Activated naive CD4-positive, alpha-beta T cell treated with anti-CD3 and anti-CD28 coated beads for 36 hours (primary cell): ENCODE results near the gene POU2F1. TPM values are rescaled to one million over a fixed set of nuclear protein-coding genes. Genes with fewer than 3 reads are reported as not detected.

ENCODE experiments used
- CTCF ChIA-PET: fragments of 350-600 bp; sonication (Branson Sonifier 250); formaldehyde crosslinking; loops from one replicate; lab custom pipeline; 2021; ENCODE audit warnings: antibody characterized with exemption; lab: Charles Lee
- DNase-seq: peaks from one replicate; pipeline ENCODE4 v3.0.0-alpha.2; 2020
- H3K27ac Mint-ChIP-seq: one replicate; pipeline ENCODE4 v1.8.0; 2021; ENCODE audit warnings: mild to moderate bottlenecking, mixed read lengths
- H3K27me3 Mint-ChIP-seq: one replicate; pipeline ENCODE4 v1.8.0; 2021; ENCODE audit warnings: low read depth, mixed read lengths
- H3K36me3 Mint-ChIP-seq: one replicate; pipeline ENCODE4 v1.8.0; 2021; ENCODE audit warnings: low read depth, mixed read lengths
- H3K4me1 Mint-ChIP-seq: one replicate; pipeline ENCODE4 v1.8.0; 2021; ENCODE audit warnings: low read depth, mixed read lengths
- H3K4me3 Mint-ChIP-seq: one replicate; pipeline ENCODE4 v1.8.0; 2021; ENCODE audit warnings: mild to moderate bottlenecking, moderate library complexity, mixed read lengths
- H3K9me3 Mint-ChIP-seq: one replicate; pipeline ENCODE4 v1.8.0; 2021; ENCODE audit warnings: mixed read lengths
- intact Hi-C: fragments of 100-400 bp; cut with micrococcal nuclease; formaldehyde crosslinking; loops from one replicate; pipeline ENCODE4 v1.15.1; 2023
- total RNA-seq, 2 experiments: library from RNA; stranded (reverse); gene quantifications; one replicate each; pipeline ENCODE4 v1.2.3, GENCODE V29; 2021

POU2F1 gene
- total RNA-seq, 2 experiments from 2014 or later, result 17.6 to 19.4 TPM

DNA sequence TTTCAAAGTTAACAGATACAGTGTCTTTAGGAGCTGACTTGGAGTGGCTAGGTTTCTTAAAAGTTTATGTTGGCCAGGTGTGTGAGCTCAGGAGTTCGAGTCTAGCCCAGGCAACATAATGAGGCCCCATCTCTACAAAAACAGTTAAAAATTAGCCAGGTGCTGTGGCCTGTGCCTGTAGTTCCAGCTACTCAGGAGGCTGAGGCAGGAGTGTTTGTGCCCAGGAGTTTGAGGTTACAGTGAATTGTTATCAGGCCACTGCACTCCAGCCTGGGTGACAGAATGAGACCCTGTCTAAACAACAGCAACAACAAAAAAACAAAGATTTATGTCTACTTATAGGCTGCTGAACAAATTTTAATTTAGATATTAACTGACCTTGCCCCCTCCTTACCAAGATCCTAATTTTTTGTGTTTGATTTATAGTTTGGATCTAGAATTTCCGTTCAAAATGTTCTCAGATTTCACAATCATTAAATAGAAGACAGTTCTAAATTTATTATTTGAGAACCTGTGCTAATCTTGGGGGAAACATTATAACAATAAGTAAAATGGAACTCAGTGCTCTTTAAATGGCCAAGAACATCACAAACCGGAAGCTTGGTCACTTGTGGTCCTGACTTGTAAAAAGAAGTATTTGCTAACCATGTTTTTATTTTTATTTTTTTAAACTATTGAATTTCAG, 67.8 kb downstream of the POU2F1 start:
- Mint-ChIP-seq H3K27me3 (no peaks in the 10 kb centered on the region), H3K4me1 (peaks cover 23% of the 10 kb centered on the region), H3K36me3 (no peaks in the 10 kb centered on the region), H3K4me3 (no peak overlapping the region), H3K27ac (no peak overlapping the region), H3K9me3 (no peaks in the 10 kb centered on the region)
- DNase-seq, result no peak
- intact Hi-C loops, result no loop called here
- CTCF ChIA-PET, result interaction anchor here (0.7 kb wide), 1 partner anchor 54 kb away, joined by 4 read pairs; no protein-coding TSS in a partner anchor

DNA sequence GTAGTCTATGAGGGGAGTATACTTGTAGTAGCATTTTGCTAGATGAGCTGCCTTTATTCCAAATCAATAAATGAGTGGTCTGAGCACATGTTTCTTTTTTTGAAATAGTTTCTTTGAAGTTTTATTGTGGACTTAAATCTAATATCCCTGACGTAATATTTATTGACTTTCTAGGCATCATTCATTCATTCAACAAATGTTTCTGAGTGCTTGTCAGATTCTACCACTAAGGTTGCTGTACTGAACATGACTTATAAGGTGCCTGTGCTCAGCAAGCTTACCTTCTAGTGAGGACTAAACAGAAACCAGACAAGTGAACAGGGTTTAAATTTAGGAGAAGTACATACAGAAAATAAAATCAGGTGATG, 68.4 kb downstream of the POU2F1 start:
- H3K27me3 Mint-ChIP-seq, result no peaks in the 10 kb centered on the region
- no peak overlapping the region for H3K4me3 Mint-ChIP-seq
- H3K9me3 Mint-ChIP-seq, result no peaks in the 10 kb centered on the region
- intact Hi-C loops, result no loop called here
- DNase-seq, result no peak
- H3K27ac Mint-ChIP-seq, result no peak overlapping the region
- H3K36me3 Mint-ChIP-seq, result no peaks in the 10 kb centered on the region
- peaks cover 23% of the 10 kb centered on the region for H3K4me1 Mint-ChIP-seq
- CTCF ChIA-PET, result interaction anchor here (0.7 kb wide), 1 partner anchor 54 kb away, joined by 4 read pairs; no protein-coding TSS in a partner anchor

DNA sequence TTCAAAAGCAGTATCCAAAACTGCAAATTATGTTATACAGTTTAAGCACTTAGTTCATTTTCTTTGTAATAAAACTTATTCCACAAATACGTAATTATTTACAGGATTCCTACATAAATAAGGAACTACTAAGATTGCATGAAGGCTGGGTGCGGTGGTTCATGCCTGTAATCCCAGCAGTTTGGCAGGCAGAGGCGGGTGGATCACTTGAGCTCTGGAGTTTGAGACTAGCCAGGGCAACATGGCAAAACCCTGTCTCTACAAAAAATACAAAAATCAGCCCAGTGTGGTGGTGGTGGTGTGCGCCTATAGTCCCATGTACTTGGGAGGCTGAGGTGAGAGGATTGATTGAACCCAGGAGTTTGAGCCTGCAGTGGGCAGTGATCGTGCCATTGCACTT, 69.3 kb downstream of the POU2F1 start:
- H3K4me3 Mint-ChIP-seq, result no peak overlapping the region
- H3K4me1 Mint-ChIP-seq, result peaks cover 30% of the 10 kb centered on the region
- H3K9me3 Mint-ChIP-seq, result no peaks in the 10 kb centered on the region
- H3K27ac Mint-ChIP-seq, result no peak overlapping the region
- CTCF ChIA-PET, result no interaction called here
- no peak for DNase-seq
- no peaks in the 10 kb centered on the region for H3K36me3 Mint-ChIP-seq
- H3K27me3 Mint-ChIP-seq, result no peaks in the 10 kb centered on the region
- intact Hi-C loops, result no loop called here

DNA sequence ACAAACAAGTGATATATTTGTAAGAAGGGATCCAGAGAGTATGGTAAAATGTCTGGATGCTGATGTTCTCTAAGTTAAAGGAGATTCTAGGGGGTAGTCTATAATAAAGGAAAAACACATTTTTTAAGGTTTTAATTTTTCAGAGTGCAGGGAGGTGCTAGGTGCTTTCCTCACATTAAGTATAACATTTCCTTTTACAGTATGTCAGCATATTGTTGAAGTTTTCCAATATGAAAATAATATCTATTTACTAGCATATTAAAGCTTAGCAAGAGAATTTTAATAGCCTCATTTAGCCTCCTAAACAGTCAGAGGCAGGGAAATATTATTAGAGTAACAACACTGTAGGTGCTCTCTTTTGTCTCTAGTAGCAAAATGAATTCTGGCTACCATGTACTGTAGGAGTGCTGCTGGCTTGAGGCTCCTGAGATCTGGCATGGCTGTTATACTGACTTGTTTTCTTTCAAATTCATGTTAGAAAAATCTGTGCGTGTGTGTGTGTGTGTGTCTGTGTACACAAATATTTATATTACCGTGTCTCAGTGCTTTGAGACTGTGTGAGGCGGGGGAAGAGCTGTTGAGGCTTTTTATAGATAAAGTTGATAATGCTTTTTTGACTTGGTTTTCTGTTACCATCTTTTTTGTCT, 71.0 kb downstream of the POU2F1 start:
- Mint-ChIP-seq H3K4me3 (no peak overlapping the region), H3K9me3 (no peaks in the 10 kb centered on the region), H3K4me1 (peaks cover 26% of the 10 kb centered on the region), H3K36me3 (no peaks in the 10 kb centered on the region), H3K27ac (no peak overlapping the region), H3K27me3 (no peaks in the 10 kb centered on the region)
- CTCF ChIA-PET, result no interaction called here
- intact Hi-C loops, result no loop called here
- no peak for DNase-seq

DNA sequence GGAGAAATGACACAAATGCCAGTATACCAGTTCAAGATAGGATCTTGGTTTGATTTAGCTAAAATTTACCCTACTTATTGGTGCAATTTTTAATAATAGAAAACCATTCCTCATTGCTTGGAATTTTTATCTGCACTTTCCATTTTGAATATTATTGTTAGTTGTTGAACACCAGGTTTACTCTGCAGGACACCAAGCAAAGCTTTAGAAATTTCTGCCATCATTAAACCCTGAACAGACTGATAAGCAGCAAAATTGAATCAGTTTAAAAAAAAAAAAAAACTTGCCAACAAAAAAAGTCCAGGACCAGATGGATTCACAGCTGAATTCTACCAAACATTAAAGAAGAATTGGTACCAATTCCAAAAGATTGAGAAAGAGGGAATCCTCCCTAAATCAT, 71.5 kb downstream of the POU2F1 start:
- DNase-seq, result no peak
- H3K9me3 Mint-ChIP-seq, result no peaks in the 10 kb centered on the region
- no peaks in the 10 kb centered on the region for H3K27me3 Mint-ChIP-seq
- CTCF ChIA-PET, result no interaction called here
- H3K4me1 Mint-ChIP-seq, result peaks cover 22% of the 10 kb centered on the region
- no peak overlapping the region for H3K27ac Mint-ChIP-seq
- H3K4me3 Mint-ChIP-seq, result no peak overlapping the region
- no peaks in the 10 kb centered on the region for H3K36me3 Mint-ChIP-seq
- intact Hi-C loops, result no loop called here

DNA sequence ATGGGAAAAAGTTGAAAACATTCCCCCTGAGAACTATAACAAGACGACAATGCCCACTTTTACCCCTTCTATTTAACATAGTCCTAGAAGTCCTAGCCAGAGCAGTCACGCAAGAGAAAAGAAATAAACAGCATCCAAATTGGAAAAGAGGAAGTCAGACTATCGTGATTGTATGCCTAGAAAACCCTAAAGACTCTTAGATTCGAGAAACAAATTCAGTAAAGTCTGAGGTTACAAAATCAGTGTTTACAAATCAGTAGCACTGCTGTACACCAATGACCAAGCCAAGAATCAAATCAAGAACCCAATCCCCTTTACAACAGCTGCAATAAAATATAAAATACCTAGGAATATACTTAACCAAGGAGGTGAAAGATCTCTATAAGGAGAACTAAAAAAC, 72.4 kb downstream of the POU2F1 start:
- Mint-ChIP-seq H3K27me3 (no peaks in the 10 kb centered on the region), H3K27ac (no peak overlapping the region), H3K36me3 (no peaks in the 10 kb centered on the region), H3K4me1 (peaks cover 19% of the 10 kb centered on the region), H3K9me3 (no peaks in the 10 kb centered on the region), H3K4me3 (no peak overlapping the region)
- no peak for DNase-seq
- intact Hi-C loops, result no loop called here
- CTCF ChIA-PET, result interaction anchor here (0.6 kb wide), 1 partner anchor 172 kb away, joined by 3 read pairs; no protein-coding TSS in a partner anchor

DNA sequence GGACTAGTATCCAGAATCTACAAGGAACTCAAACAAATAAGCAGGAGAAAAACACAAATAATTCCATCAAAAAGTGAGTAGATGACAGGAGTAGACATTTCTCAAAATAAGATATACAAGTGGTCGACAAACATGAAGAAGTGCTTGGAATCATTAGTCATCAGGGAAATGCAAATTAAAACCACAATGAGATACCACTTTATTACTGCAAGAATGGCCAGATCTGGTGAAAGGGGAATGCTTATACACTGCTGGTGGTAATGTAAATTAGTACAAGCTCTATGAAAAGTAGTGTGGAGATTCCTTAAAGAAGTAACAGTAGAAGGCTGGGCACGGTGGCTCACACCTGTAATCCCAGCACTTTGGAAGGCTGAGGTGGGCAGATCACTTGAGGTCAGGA, 73.8 kb downstream of the POU2F1 start:
- H3K27ac Mint-ChIP-seq, result no peak overlapping the region
- H3K27me3 Mint-ChIP-seq, result no peaks in the 10 kb centered on the region
- no peaks in the 10 kb centered on the region for H3K36me3 Mint-ChIP-seq
- H3K4me1 Mint-ChIP-seq, result peaks cover 17% of the 10 kb centered on the region
- DNase-seq, result no peak
- H3K9me3 Mint-ChIP-seq, result peaks cover 2% of the 10 kb centered on the region
- CTCF ChIA-PET, result no interaction called here
- no peak overlapping the region for H3K4me3 Mint-ChIP-seq
- intact Hi-C loops, result no loop called here

DNA sequence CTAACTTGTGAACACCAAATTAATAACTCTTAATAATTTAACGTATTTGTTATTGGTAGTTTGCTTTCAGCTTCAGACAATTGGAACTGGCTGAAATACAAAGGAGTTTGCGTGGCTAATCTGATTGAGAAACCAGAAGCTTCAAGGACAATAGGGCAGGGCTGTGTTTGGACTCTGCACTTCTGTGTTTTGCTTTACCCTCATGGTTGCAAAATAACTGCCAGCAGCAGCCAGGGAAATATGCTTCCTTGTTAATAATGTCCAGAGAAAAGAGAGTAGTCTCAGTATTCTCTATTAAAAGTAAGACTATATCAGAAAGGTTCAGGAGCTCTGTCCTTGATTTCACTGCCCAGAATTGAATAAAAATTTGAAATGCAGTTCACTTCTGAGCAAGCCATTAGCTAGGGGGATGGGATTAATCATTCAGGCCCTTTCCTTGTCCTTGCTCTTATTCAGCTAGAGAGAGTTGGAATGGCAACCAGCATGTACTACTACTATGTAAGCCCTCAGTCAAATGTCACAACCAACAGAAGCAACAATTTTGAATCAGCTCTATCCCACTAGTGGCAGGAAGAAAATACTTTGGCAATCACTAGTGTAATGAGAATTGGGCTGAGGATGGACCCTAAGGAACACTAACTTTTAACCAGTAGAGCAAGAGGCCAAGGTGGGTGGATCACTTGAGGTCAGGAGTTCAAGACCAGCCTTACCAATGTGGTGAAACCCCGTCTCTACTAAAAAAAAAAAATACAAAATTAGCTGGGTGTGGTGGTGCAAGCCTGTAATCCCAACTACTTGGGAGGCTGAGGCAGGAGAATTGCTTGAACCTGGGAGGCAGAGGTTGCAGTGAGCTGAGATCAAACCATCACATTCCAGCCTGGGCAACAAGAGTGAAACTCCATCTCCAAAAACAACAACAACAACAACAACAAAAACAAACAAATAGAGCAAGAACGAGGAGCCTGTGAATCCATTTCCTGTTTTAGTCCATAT, 76.8 kb downstream of the POU2F1 start:
- DNase-seq, result no peak
- Mint-ChIP-seq H3K27ac (no peak overlapping the region), H3K4me3 (no peak overlapping the region), H3K4me1 (peaks cover 15% of the 10 kb centered on the region), H3K9me3 (peaks cover 2% of the 10 kb centered on the region), H3K36me3 (no peaks in the 10 kb centered on the region), H3K27me3 (no peaks in the 10 kb centered on the region)
- CTCF ChIA-PET, result interaction anchor here (0.6 to 1.4 kb wide), 2 partner anchors 24 to 104 kb away, joined by 3 to 4 read pairs; no protein-coding TSS in a partner anchor
- intact Hi-C loops, result no loop called here

DNA sequence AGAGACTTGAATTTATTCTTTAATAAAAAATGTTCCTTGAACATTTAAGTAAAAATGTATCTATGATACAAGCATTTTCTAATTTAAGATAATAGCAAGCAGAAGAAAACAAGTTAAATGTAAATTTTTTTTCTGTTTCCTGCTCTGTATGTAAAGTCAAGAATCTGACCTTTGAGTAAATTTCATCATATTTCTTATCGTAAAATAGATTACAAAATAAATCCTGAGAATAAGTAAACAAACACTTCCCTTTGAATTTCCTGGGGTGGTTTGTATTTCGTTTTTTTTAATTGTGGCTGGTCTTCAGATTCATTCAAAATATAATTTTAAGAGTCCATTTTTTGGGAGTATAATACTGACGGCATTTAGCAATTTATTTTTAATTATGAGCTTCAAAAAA, 77.6 kb downstream of the POU2F1 start:
- Mint-ChIP-seq H3K9me3 (peaks cover 2% of the 10 kb centered on the region), H3K27me3 (no peaks in the 10 kb centered on the region), H3K4me1 (peaks cover 15% of the 10 kb centered on the region), H3K27ac (no peak overlapping the region), H3K36me3 (no peaks in the 10 kb centered on the region), H3K4me3 (no peak overlapping the region)
- CTCF ChIA-PET, result interaction anchor here (0.6 kb wide), 1 partner anchor 255 kb away, joined by 4 read pairs; the partner anchor contains the start of gene CREG1
- no peak for DNase-seq
- intact Hi-C loops, result no loop called here

DNA sequence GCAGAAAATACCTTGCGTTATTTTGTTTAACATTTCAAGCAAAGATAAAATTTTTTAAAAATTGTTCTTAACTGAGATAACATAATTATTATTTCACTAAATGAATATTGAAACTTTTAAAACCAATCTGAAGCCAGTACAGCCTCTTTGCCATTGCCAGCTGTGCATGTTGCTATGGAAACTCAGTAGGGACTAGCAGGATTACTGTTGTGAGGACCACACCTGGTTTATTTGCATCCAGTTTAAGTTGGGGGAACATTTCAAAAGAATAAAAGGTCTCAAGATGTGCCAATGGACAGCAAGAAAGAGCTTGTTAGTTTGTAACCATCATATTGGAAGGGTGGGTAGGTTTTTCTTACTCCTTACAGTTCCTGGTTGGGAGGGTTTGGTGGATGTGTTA, 80.7 kb downstream of the POU2F1 start:
- CTCF ChIA-PET, result interaction anchor here (1.1 kb wide), 1 partner anchor 34 kb away, joined by 5 read pairs; no protein-coding TSS in a partner anchor
- H3K9me3 Mint-ChIP-seq, result peaks cover 2% of the 10 kb centered on the region

DNA sequence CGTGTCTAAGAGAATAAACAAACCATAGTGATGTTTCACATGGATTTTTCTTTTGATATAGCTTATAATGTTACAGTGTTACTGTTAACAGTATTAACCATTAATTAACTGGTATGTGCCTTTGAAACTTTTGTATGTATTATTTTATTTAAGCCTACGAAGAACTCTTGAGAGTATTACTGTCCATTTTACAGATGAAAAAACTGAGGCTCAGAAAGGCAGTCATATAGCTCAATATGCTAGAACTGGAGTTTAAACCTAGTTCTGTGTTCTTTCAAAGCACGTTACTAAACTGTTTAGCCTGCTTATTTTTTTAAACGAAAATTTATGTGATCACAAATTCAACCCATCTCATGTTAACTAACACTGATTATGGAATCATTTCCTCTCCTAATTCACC, 83.5 kb downstream of the POU2F1 start:
- Mint-ChIP-seq H3K9me3 (peaks cover 2% of the 10 kb centered on the region), H3K27ac (no peak overlapping the region), H3K27me3 (no peaks in the 10 kb centered on the region), H3K36me3 (no peaks in the 10 kb centered on the region), H3K4me3 (no peak overlapping the region), H3K4me1 (peaks cover 10% of the 10 kb centered on the region)
- DNase-seq, result no peak
- CTCF ChIA-PET, result no interaction called here
- intact Hi-C loops, result no loop called here

More for the DNA sequence above, 80.7 kb downstream of the POU2F1 start:
- no peak for DNase-seq
- H3K4me3 Mint-ChIP-seq, result no peak overlapping the region
- intact Hi-C loops, result no loop called here
- no peaks in the 10 kb centered on the region for H3K36me3 Mint-ChIP-seq
- peaks cover 4% of the 10 kb centered on the region for H3K4me1 Mint-ChIP-seq
- no peaks in the 10 kb centered on the region for H3K27me3 Mint-ChIP-seq
- H3K27ac Mint-ChIP-seq, result no peak overlapping the region

DNA sequence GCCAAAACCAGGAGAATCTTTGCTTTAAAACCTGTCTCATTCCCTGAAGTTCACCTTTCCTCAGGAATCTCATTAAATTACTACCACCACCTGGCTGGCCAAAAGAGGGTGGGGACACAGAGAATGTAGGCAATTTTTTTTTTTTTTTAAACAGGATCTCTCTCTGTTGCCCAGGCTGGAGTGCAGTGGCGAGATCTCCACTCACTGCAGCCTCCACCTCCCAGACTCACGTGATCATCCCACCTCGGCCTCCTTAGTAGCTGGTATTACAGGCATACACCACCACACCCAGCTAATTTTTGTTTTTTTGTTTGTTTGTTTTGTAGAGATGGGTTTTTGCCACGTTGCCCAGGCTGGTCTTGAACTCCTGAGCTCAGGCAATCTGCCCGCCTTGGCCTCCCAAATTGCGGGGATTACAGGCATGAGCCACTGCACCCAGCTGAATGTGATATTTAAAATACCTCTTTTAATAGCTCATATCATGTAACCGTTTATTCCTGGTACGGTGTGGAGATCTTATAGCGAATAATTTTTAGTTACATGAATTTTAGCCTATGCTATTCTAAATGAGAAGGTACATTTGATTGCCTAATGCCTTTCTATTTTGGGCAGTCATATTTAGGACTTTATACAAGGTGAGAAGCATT, 84.5 kb downstream of the POU2F1 start:
- intact Hi-C loops, result no loop called here
- no peak for DNase-seq
- no peak overlapping the region for H3K27ac Mint-ChIP-seq
- peaks cover 8% of the 10 kb centered on the region for H3K4me1 Mint-ChIP-seq
- no peak overlapping the region for H3K4me3 Mint-ChIP-seq
- no peaks in the 10 kb centered on the region for H3K9me3 Mint-ChIP-seq
- no peaks in the 10 kb centered on the region for H3K36me3 Mint-ChIP-seq
- H3K27me3 Mint-ChIP-seq, result no peaks in the 10 kb centered on the region
- CTCF ChIA-PET, result no interaction called here
